ENCODE results near the gene ETNK2. TPM values are rescaled to one million over a fixed set of nuclear protein-coding genes. Genes with fewer than 3 reads are reported as not detected.

The ETNK2 gene
- total RNA-seq, 4 donors from 2014 or later: 6.7 to 54.4 (median 25.0) TPM

GRCh38 chr1:204197068-204197467, 45.2 kb upstream of the ETNK2 start:
- WGBS, 2 donors: 63 to 65% methylated on average over 4 to 5 of the region's 5 CpGs
- Histone ChIP-seq H3K27me3 (peaks cover 0 to 79% (median 0%) of the 10 kb centered on the region in 4 donors), H3K4me1 (peaks cover 0 to 10% (median 0%) of the 10 kb centered on the region in 3 donors), H3K27ac (no peak overlapping the region), H3K36me3 (no peaks in the 10 kb centered on the region), H3K4me3 (no peak overlapping the region), H3K9me3 (no peaks in the 10 kb centered on the region)
- intact Hi-C loops (cut with DNase I): no loop called here
- TF ChIP-seq CTCF (IDR thresholded peaks at IDR 0.05) (no peak), POLR2A (IDR thresholded peaks at IDR 0.05) (no peak)
- DNase-seq: no peak

GRCh38 chr1:204196068-204196795, 44.4 kb upstream of the ETNK2 start, which contains the start of gene KISS1:
Gene KISS1, minus strand, starts transcription at chr1:204196491. Its CDS starts 3,615 bp downstream, at chr1:204192876.
- intact Hi-C loops (cut with DNase I): no loop called here
- no peaks in the 10 kb centered on the region for H3K9me3 ChIP-seq
- TF ChIP-seq CTCF (IDR thresholded peaks at IDR 0.05): no peak
- no peak for TF ChIP-seq POLR2A (IDR thresholded peaks at IDR 0.05)
- no peak within 1 kb of the TSS for H3K27ac ChIP-seq
- no peaks in the 10 kb centered on the region for H3K36me3 ChIP-seq
- peaks cover 0 to 17% (median 0%) of the 10 kb centered on the region in 3 donors for H3K4me1 ChIP-seq
- no peak for DNase-seq
- H3K27me3 ChIP-seq: peaks cover 0 to 80% (median 0%) of the 10 kb centered on the region in 4 donors
- WGBS, 2 donors: 43 to 49% methylated on average over 9 to 14 of the region's 18 CpGs
- no peak within 1 kb of the TSS for H3K4me3 ChIP-seq

GRCh38 chr1:204194771-204195170, 42.9 kb upstream of the ETNK2 start:
- TF ChIP-seq POLR2A (IDR thresholded peaks at IDR 0.05): no peak
- intact Hi-C loops (cut with DNase I): no loop called here
- H3K36me3 ChIP-seq: no peaks in the 10 kb centered on the region
- H3K9me3 ChIP-seq: no peaks in the 10 kb centered on the region
- no peak overlapping the region for H3K4me3 ChIP-seq
- WGBS, 2 donors: 70 to 73% methylated on average over 7 of the region's 7 CpGs
- no peak for DNase-seq
- no peak overlapping the region for H3K27ac ChIP-seq
- H3K4me1 ChIP-seq: peaks cover 6 to 32% (median 8%) of the 10 kb centered on the region in 3 donors
- peaks cover 0 to 83% (median 0%) of the 10 kb centered on the region in 4 donors for H3K27me3 ChIP-seq

GRCh38 chr1:204194080-204194479, 42.2 kb upstream of the ETNK2 start:
- no peak for DNase-seq
- TF ChIP-seq CTCF (IDR thresholded peaks at IDR 0.05): no peak
- no peak for TF ChIP-seq POLR2A (IDR thresholded peaks at IDR 0.05)
- Histone ChIP-seq H3K27ac (no peak overlapping the region), H3K27me3 (peaks cover 0 to 86% (median 0%) of the 10 kb centered on the region in 4 donors), H3K4me3 (no peak overlapping the region), H3K9me3 (no peaks in the 10 kb centered on the region), H3K36me3 (no peaks in the 10 kb centered on the region), H3K4me1 (peaks cover 6 to 34% (median 8%) of the 10 kb centered on the region in 3 donors)
- WGBS, 2 donors: 34 to 52% methylated on average over 2 of the region's 2 CpGs
- intact Hi-C loops (cut with DNase I): no loop called here

GRCh38 chr1:204192589-204193352, 40.9 kb upstream of the ETNK2 start:
- H3K27me3 ChIP-seq: peaks cover 0 to 86% (median 0%) of the 10 kb centered on the region in 4 donors
- H3K4me3 ChIP-seq: no peak overlapping the region
- DNase-seq: no peak
- intact Hi-C loops (cut with DNase I): no loop called here
- H3K36me3 ChIP-seq: no peaks in the 10 kb centered on the region
- peaks cover 6 to 25% (median 8%) of the 10 kb centered on the region in 3 donors for H3K4me1 ChIP-seq
- TF ChIP-seq CTCF (IDR thresholded peaks at IDR 0.05) (no peak), POLR2A (IDR thresholded peaks at IDR 0.05) (no peak)
- no peaks in the 10 kb centered on the region for H3K9me3 ChIP-seq
- WGBS, 2 donors: 82 to 100% methylated on average over 1 to 2 of the region's 3 CpGs
- no peak overlapping the region for H3K27ac ChIP-seq
